Spleen (tissue), 11 donors: ENCODE results near the gene ELFN2. TPM values are rescaled to one million over a fixed set of nuclear protein-coding genes. Genes with fewer than 3 reads are reported as not detected.
"Not testable (repeated sequence)": the region's sequence is repeated elsewhere in the genome, so short reads cannot be mapped to it uniquely, and the experiment has no call there.

ENCODE experiments used
- DNase-seq: peaks from one replicate; pipeline ENCODE4 v3.0.0-alpha.2; 2020
- H3K27ac ChIP-seq, 8 donors: fragments of 200-600 bp; sonication (generic) in 7 of 8; 1 replicate in 4 of 8; 2 replicates in 4 of 8; pipeline versions ENCODE4 v1.5.0 to v1.8.0; 2016 to 2021; ENCODE audit warnings: inconsistent platforms in 4 of 8, mild to moderate bottlenecking in 4 of 8, moderate library complexity in 1 of 8
- H3K27me3 ChIP-seq, 7 donors: fragments of 200-600 bp; sonication (generic) in 6 of 7; replicated peaks in 1 of 7; 1 replicate in 4 of 7; 2 replicates in 3 of 7; pipeline versions ENCODE4 v1.5.0 to v1.8.0; 2016 to 2021; ENCODE audit warnings: inconsistent platforms in 3 of 7, mild to moderate bottlenecking in 1 of 7
- H3K36me3 ChIP-seq, 6 donors: fragments of 200-600 bp; sonication (generic) in 5 of 6; 1 replicate in 4 of 6; 2 replicates in 2 of 6; pipeline versions ENCODE4 v1.5.0 to v1.8.0; 2016 to 2021; ENCODE audit warnings: inconsistent platforms in 2 of 6
- H3K4me1 ChIP-seq, 6 donors: fragments of 200-600 bp; sonication (generic) in 5 of 6; 1 replicate in 3 of 6; 2 replicates in 3 of 6; pipeline versions ENCODE4 v1.5.0 to v1.8.0; 2016 to 2021; ENCODE audit warnings: inconsistent platforms in 3 of 6
- H3K4me3 ChIP-seq, 8 donors: fragments of 200-600 bp; sonication (generic) in 7 of 8; 1 replicate in 4 of 8; 2 replicates in 4 of 8; pipeline versions ENCODE4 v1.5.0 to v1.8.0; 2016 to 2021; ENCODE audit warnings: inconsistent platforms in 4 of 8, mild to moderate bottlenecking in 4 of 8, moderate library complexity in 2 of 8
- H3K9me3 ChIP-seq, 8 donors: fragments of 200-600 bp; sonication (generic) in 7 of 8; 1 replicate in 4 of 8; 2 replicates in 4 of 8; pipeline versions ENCODE4 v1.5.0 to v1.8.0; 2016 to 2021; ENCODE audit warnings: inconsistent platforms in 4 of 8
- POLR2A ChIP-seq, 3 donors: fragments of 450-650 bp; IDR thresholded peaks; one replicate each; pipeline ENCODE4 v1.5.1; 2017; ENCODE audit warnings: antibody characterized with exemption in 3 of 3, mild to moderate bottlenecking in 1 of 3
- POLR2AphosphoS5 ChIP-seq, 3 donors: sonication (generic); formaldehyde crosslinking; IDR thresholded peaks; one replicate each; pipeline ENCODE4 v1.5.1; 2017; ENCODE audit warnings: antibody characterized with exemption in 3 of 3
- WGBS, 5 donors: extraction: QIAGEN DNeasy Blood & Tissue Kit in 3 of 5; methylation state at CpG; one replicate each; pipeline versions ENCODE4 v1.1.5 to v1.1.7; 2013 to 2018; 5-methylcytosine and 5-hydroxymethylcytosine counted together
- intact Hi-C: fragments of 100-400 bp; cut with DNase I; formaldehyde crosslinking; loops from one replicate; pipeline ENCODE4 v1.15.0; 2023; ENCODE audit warnings: low total_unique reads
- polyA plus RNA-seq, 3 donors: library from polyadenylated mRNA; stranded (reverse); fragments of 200-250 nt; gene quantifications; one replicate each; pipeline ENCODE4 v1.2.1, GENCODE V29; 2013
- total RNA-seq, 7 donors: library from RNA; depleted of rRNA in 3 of 7; stranded (reverse); fragments of >200 nt in 3 of 7; fragmentation: NEBNext Ultra II Directional in 4 of 7; extraction: Animal tissue kit (Norgen Biotek cat#: 25700) in 4 of 7; gene quantifications; one replicate each; pipeline versions ENCODE4 v1.1.0 to v1.2.1, GENCODE V29; 2016 to 2021
- TF ChIP-seq, protein P1 (sequence below), 11 experiments: fragments of 200-600 bp in 7 of 11; fragments of 450-650 bp in 4 of 11; sonication (generic) in 4 of 11; IDR thresholded peaks in 8 of 11; conservative IDR thresholded peaks in 3 of 11; 1 replicate in 7 of 11; 2 replicates in 4 of 11; pipeline versions ENCODE4 v1.4.0 to v1.8.0; 2016 to 2021; ENCODE audit warnings: antibody characterized with exemption in 11 of 11, inconsistent platforms in 4 of 11, mild to moderate bottlenecking in 1 of 11
- donor health status: healthy with polysubstance abuse.
- donor health status: DM: no; HTN: no; CAD: no; lungs with moderate emphysema.
- donor health status: DM: no; HTN: no; CAD: no.
- donor health status: Bipolar disorder and iron deficiency.
- donor health status: healthy.
- donor health status: DM: no; HTN: no; CAD: no.
- donor health status: DM: yes; HTN: yes; CAD: no.

Gene ELFN2
- total and polyA plus RNA-seq, 10 donors, result 0.02 to 0.19 (median 0.07) TPM; not detected in 1

GRCh38 chr22:37469416-37470086 lies 42.3 kb upstream of the ELFN2 start:
- TF ChIP-seq POLR2AphosphoS5 (IDR thresholded peaks at IDR 0.05) (no peak), POLR2A (IDR thresholded peaks at IDR 0.05) (no peak)
- TF ChIP-seq, protein P1, sequence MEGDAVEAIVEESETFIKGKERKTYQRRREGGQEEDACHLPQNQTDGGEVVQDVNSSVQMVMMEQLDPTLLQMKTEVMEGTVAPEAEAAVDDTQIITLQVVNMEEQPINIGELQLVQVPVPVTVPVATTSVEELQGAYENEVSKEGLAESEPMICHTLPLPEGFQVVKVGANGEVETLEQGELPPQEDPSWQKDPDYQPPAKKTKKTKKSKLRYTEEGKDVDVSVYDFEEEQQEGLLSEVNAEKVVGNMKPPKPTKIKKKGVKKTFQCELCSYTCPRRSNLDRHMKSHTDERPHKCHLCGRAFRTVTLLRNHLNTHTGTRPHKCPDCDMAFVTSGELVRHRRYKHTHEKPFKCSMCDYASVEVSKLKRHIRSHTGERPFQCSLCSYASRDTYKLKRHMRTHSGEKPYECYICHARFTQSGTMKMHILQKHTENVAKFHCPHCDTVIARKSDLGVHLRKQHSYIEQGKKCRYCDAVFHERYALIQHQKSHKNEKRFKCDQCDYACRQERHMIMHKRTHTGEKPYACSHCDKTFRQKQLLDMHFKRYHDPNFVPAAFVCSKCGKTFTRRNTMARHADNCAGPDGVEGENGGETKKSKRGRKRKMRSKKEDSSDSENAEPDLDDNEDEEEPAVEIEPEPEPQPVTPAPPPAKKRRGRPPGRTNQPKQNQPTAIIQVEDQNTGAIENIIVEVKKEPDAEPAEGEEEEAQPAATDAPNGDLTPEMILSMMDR (IDR thresholded peaks at IDR 0.05 in 8 of 11, conservative IDR thresholded peaks at IDR 0.05 in 3 of 11), result no peak
- 90 to 95% (median 93%) methylated on average over 5 to 8 of the region's 8 CpGs for WGBS, 5 donors
- DNase-seq, result no peak

DNA sequence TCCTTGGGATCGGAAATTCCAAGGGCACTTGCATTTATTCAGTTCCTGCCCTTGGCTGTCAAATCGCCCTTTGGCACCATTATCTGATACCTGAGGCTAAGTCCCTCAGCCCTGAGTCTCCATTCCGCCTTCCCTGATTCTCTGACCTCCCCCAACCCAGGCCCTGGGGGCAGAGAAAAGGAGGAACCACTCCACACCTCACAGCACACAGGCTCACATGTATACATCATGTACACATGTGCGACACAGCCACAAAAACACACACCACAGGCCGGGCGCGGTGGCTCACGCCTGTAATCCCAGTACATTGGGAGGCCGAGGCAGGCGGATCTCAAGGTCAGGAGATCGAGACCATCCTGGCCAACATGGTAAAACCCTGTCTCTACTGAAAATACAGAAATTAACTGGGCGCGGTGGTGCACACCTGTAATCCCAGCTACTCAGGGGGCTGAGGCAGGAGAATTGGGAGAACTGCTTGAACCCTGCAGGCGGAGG lies 41.0 kb upstream of the ELFN2 start:
- WGBS, 5 donors, result 89 to 95% (median 90%) methylated on average over 13 to 14 of the region's 14 CpGs
- Histone ChIP-seq H3K36me3 (peaks cover 0 to 84% (median 43%) of the 10 kb centered on the region in 6 donors), H3K4me1 (peaks cover 0 to 15% (median 3%) of the 10 kb centered on the region in 6 donors)
- H3K27me3 ChIP-seq, H3K27ac ChIP-seq, intact Hi-C loops, H3K9me3 ChIP-seq, H3K4me3 ChIP-seq, DNase-seq: not testable (repeated sequence)

More at GRCh38 chr22:37469416-37470086, 42.3 kb upstream of the ELFN2 start:
- H3K36me3 ChIP-seq, result peaks cover 0 to 97% (median 55%) of the 10 kb centered on the region in 6 donors
- H3K27me3 ChIP-seq, result no peaks in the 10 kb centered on the region
- peaks cover 0 to 10% (median under 1%) of the 10 kb centered on the region in 6 donors for H3K4me1 ChIP-seq
- intact Hi-C loops, result no loop called here
- no peak overlapping the region for H3K4me3 ChIP-seq
- no peak overlapping the region for H3K27ac ChIP-seq
- no peaks in the 10 kb centered on the region for H3K9me3 ChIP-seq

DNA sequence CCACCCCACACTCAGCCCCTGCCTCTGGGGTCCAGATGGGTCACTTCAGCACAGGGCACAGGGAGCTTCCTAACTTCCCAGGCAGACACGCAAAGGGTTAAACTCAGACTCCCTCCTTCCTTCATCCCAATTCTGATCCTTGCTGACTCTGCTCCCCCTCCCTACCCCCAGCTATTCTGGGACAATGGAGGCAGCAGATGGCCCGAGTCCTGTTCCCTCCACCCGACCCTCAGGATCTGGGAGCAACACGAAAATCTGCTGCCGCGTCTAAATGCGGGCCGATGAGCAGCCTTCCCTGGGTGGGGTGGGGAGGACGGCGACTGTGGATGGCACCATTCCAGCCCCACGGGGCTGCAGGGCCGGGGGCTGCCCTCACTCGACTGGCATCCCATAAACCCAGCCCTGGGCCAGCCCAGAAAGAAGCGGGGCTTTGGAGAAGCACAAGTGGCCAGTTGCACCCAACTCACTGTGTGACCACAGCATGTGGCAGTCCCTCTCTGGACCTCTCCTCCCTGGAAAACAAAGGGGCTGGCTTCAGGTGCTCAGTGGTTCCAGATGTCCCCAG lies 40.2 kb upstream of the ELFN2 start:
- H3K27ac ChIP-seq, result no peak overlapping the region
- no peaks in the 10 kb centered on the region for H3K27me3 ChIP-seq
- intact Hi-C loops, result no loop called here
- H3K9me3 ChIP-seq, result no peaks in the 10 kb centered on the region
- no peak overlapping the region for H3K4me3 ChIP-seq
- H3K36me3 ChIP-seq, result peaks cover 0 to 76% (median 38%) of the 10 kb centered on the region in 6 donors
- no peak for DNase-seq
- 81 to 87% (median 82%) methylated on average over 14 of the region's 14 CpGs for WGBS, 5 donors
- H3K4me1 ChIP-seq, result peaks cover 0 to 10% (median 3%) of the 10 kb centered on the region in 6 donors
- TF ChIP-seq POLR2A (IDR thresholded peaks at IDR 0.05) (no peak), POLR2AphosphoS5 (IDR thresholded peaks at IDR 0.05) (peak in 2 of 3 donors; percentile 10 to 55)
- TF ChIP-seq, protein P1 (IDR thresholded peaks at IDR 0.05 in 8 of 11, conservative IDR thresholded peaks at IDR 0.05 in 3 of 11), result no peak

DNA sequence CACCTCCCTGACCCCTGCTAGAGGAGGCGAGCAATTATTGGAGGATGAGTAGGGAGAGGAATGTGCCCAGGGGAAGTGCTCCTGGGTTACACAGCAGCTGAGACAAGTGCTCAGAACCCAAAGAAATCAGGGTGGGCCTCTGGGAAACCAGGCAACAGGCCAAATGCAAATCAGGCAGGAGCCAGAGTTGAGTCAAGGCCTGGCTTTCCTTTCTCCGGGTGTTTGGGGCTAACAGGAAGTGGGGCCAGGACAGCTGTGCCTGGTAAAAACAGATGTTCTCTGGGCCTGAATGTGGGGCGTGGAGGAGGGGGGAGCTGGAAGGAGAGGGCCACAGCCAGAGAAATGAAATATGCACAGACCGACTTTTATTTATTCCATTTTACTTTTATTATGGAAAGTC lies 36.9 kb upstream of the ELFN2 start:
- no peak for DNase-seq
- H3K4me1 ChIP-seq, result peaks cover 0 to 10% (median 3%) of the 10 kb centered on the region in 6 donors
- H3K27me3 ChIP-seq, result no peaks in the 10 kb centered on the region
- no peak overlapping the region for H3K27ac ChIP-seq
- intact Hi-C loops, result no loop called here
- no peak for TF ChIP-seq POLR2A (IDR thresholded peaks at IDR 0.05)
- WGBS, 5 donors, result 25 to 37% (median 30%) methylated on average over 4 of the region's 4 CpGs
- peaks cover 0 to 56% (median 19%) of the 10 kb centered on the region in 6 donors for H3K36me3 ChIP-seq
- no peak overlapping the region for H3K4me3 ChIP-seq
- H3K9me3 ChIP-seq, result no peaks in the 10 kb centered on the region

DNA sequence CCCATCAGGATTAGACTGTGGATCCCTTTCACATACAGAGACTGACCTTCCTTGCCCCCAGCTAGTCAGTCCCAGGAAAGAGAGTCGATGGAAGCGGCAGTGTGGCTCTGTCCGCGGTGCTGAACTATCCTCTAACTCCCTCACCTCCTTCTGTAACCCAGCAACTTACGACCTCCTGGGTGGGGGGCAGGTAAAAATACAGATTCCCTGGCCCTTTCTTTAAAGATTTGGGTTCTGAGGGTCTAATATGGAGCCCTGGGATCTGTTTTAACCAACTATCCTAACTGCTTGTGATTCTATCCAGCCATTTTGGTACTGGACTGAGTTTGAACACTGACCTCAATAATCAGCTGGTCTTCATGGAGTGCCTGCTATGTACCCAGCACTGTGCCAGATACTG lies 35.7 kb upstream of the ELFN2 start:
- intact Hi-C loops, result no loop called here
- 29 to 44% (median 39%) methylated on average over 5 of the region's 5 CpGs for WGBS, 5 donors

More for the DNA sequence above, 35.7 kb upstream of the ELFN2 start:
- no peaks in the 10 kb centered on the region for H3K27me3 ChIP-seq
- no peak overlapping the region for H3K27ac ChIP-seq
- DNase-seq, result no peak
- peaks cover 0 to 50% (median 15%) of the 10 kb centered on the region in 6 donors for H3K36me3 ChIP-seq
- H3K9me3 ChIP-seq, result no peaks in the 10 kb centered on the region
- no peak overlapping the region for H3K4me3 ChIP-seq
- H3K4me1 ChIP-seq, result peaks cover 0 to 10% (median 3%) of the 10 kb centered on the region in 6 donors
- TF ChIP-seq POLR2AphosphoS5 (IDR thresholded peaks at IDR 0.05), result peak in 1 of 3 donors; percentile 15
- TF ChIP-seq POLR2A (IDR thresholded peaks at IDR 0.05), result no peak
- TF ChIP-seq, protein P1 (IDR thresholded peaks at IDR 0.05 in 8 of 11, conservative IDR thresholded peaks at IDR 0.05 in 3 of 11), result no peak
